Chondrocyte (in vitro differentiated cells): Measurements from ENCODE around the gene USP3. TPM values are rescaled to one million over a fixed set of nuclear protein-coding genes. Genes with fewer than 3 reads are reported as not detected.

Experiments
- DNase-seq: peaks from one replicate; pipeline ENCODE4 v3.0.0; 2021; ENCODE audit warnings: mixed read lengths, low spot score
- H3K27ac Mint-ChIP-seq: one replicate; pipeline ENCODE4 v1.8.0; 2021; ENCODE audit warnings: mild to moderate bottlenecking, moderate library complexity, mixed read lengths; ENCODE audit not compliant: unreplicated experiment
- H3K27me3 Mint-ChIP-seq: 2 replicates; pipeline ENCODE4 v1.8.0; 2021; ENCODE audit warnings: low read depth, mixed read lengths
- H3K36me3 Mint-ChIP-seq: 2 replicates; pipeline ENCODE4 v1.8.0; 2021; ENCODE audit warnings: low read depth, mixed read lengths
- H3K4me1 Mint-ChIP-seq: 2 replicates; pipeline ENCODE4 v1.8.0; 2021; ENCODE audit warnings: low read depth, mild to moderate bottlenecking, mixed read lengths
- H3K4me3 Mint-ChIP-seq: one replicate; pipeline ENCODE4 v1.8.0; 2021; ENCODE audit warnings: mild to moderate bottlenecking, moderate library complexity, mixed read lengths; ENCODE audit not compliant: unreplicated experiment
- H3K9me3 Mint-ChIP-seq: 2 replicates; pipeline ENCODE4 v1.8.0; 2021; ENCODE audit warnings: low read depth, mixed read lengths
- CTCF ChIP-seq: fragments of 200-600 bp; sonication (generic); IDR thresholded peaks from 2 replicates; pipeline ENCODE4 v1.5.0; 2021; ENCODE audit warnings: antibody characterized with exemption, mild to moderate bottlenecking, moderate library complexity
- long read RNA-seq: library from polyadenylated mRNA; stranded (forward); transcript quantifications from one replicate; pipeline ENCODE4 v2.0.0, GENCODE V29; 2021
- total RNA-seq: library from RNA; stranded (reverse); gene quantifications from 3 replicates; pipeline ENCODE4 v1.2.1, GENCODE V29; 2021

Gene USP3
- total RNA-seq = 27.6 to 30.6 TPM (median 28.7 TPM) in 3 replicates
- long read RNA-seq, full-length matches to known transcripts = 35 of 46 reads
- long read RNA-seq, partial matches to known transcripts = 1 of 46 reads
- long read RNA-seq, other reads (novel, unspliced or antisense) = 10 of 46 reads

DNA sequence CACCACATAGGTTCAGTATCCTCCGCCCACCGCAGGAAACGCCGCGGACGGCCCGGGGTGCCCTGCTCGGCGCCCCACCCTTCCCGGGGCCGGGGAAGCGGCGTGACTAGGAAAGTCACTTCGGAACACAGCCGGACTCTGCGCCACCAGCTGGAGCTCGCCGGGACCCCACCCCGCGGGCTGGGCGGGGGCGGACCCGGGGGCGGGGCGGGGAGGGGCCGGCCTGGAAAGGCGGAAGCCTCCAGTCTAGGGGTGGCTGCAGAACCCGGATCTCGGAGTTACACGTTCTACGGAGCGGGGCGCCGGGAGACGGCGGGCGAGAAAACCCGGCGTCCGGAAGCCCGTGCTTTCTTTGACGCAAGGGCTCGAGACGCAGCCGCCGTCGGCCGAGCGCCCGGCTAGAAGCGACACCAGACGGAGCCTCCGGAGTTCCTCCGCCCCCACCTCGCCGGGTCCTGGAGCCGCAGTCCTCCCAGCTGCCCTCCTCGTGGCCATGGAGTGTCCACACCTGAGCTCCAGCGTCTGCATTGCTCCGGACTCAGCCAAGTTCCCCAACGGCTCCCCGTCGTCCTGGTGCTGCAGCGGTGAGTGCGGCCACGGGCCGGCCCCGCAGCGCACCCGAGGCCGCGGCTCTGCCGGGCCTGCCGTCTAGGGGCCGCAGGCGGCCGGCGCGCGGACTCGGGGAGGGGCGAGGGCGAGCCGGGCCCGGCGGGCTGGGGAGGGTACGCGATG, at the start of gene USP3:
Gene USP3, plus strand, starts transcription at position 347 of the 732 bp plus-strand sequence. Its CDS starts 147 bp downstream, at position 494.
- Mint-ChIP-seq H3K27ac (peak within 1 kb of the TSS; percentile 89), H3K9me3 (no peaks in the 10 kb centered on the region), H3K27me3 (no peaks in the 10 kb centered on the region), H3K4me3 (peak within 1 kb of the TSS; percentile 82), H3K4me1 (peaks cover 67% of the 10 kb centered on the region), H3K36me3 (no peaks in the 10 kb centered on the region)
- TF ChIP-seq CTCF = peak; percentile 73
- peak; percentile 97 for DNase-seq

- H3K27ac Mint-ChIP-seq = no peak overlapping the region
- H3K9me3 Mint-ChIP-seq = no peaks in the 10 kb centered on the region
- no peaks in the 10 kb centered on the region for H3K27me3 Mint-ChIP-seq
- TF ChIP-seq CTCF = no peak
- peaks cover 2% of the 10 kb centered on the region for H3K36me3 Mint-ChIP-seq
- DNase-seq = no peak
- no peak overlapping the region for H3K4me3 Mint-ChIP-seq
- peaks cover 4% of the 10 kb centered on the region for H3K4me1 Mint-ChIP-seq
Observed at GRCh38 chr15:63456258-63456657, 48.1 kb upstream of the USP3 start.

- peaks cover 15% of the 10 kb centered on the region for H3K4me1 Mint-ChIP-seq
- H3K36me3 Mint-ChIP-seq = peaks cover 2% of the 10 kb centered on the region
- H3K4me3 Mint-ChIP-seq = no peak overlapping the region
- TF ChIP-seq CTCF = no peak
- H3K27ac Mint-ChIP-seq = no peak overlapping the region
- no peak for DNase-seq
- H3K27me3 Mint-ChIP-seq = no peaks in the 10 kb centered on the region
- H3K9me3 Mint-ChIP-seq = no peaks in the 10 kb centered on the region
Observed at GRCh38 chr15:63457379-63457778, 47.0 kb upstream of the USP3 start.

GRCh38 chr15:63458026-63458425, 46.4 kb upstream of the USP3 start:
- Mint-ChIP-seq H3K27ac (no peak overlapping the region), H3K27me3 (no peaks in the 10 kb centered on the region), H3K9me3 (no peaks in the 10 kb centered on the region), H3K4me1 (peaks cover 22% of the 10 kb centered on the region), H3K4me3 (no peak overlapping the region), H3K36me3 (peaks cover 2% of the 10 kb centered on the region)
- TF ChIP-seq CTCF = no peak
- no peak for DNase-seq

DNA sequence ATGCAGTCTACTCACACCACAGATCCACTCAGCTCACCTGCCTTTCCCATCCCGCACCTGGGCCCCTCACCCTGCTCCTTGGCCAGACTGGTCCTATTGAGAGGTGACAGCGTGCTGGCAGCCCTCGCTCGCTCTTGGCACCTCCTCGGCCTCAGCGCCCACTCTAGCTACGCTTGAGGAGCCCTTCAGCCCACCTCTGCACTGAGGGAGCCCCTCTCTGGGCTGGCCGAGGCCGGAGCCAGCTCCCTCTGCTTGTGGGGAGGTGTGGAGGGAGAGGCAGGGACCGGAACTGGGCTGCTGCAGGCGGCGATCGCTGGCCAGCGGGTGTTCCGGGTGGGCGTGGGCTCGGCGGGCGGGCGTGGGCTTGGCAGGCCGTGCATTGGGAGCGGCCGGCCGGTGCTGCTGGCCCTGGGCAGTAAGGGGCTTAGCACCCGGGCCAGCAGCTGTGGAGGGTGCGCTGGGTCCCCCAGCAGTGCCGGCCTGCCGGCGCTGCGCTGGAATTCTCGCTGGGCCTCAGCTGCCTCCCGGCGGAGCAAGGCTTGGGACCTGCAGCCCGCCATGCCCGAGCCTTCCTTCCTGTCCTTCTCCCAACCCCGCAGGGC, 45.5 kb upstream of the USP3 start:
- H3K4me3 Mint-ChIP-seq = no peak overlapping the region
- no peaks in the 10 kb centered on the region for H3K27me3 Mint-ChIP-seq
- peaks cover 2% of the 10 kb centered on the region for H3K36me3 Mint-ChIP-seq
- H3K4me1 Mint-ChIP-seq = peaks cover 31% of the 10 kb centered on the region
- TF ChIP-seq CTCF = no peak
- H3K9me3 Mint-ChIP-seq = no peaks in the 10 kb centered on the region
- no peak for DNase-seq
- no peak overlapping the region for H3K27ac Mint-ChIP-seq
